Measurements from ENCODE around the gene KDM6A. TPM values are rescaled to one million over a fixed set of nuclear protein-coding genes. Genes with fewer than 3 reads are reported as not detected.
A peak's percentile ranks its signal among the peaks of the same experiment; 100 is the strongest.

The KDM6A gene
- total RNA-seq, 1 experiment from 2014 or later: 40.9 TPM

GRCh38 chrX:45143455-45143854 is 270.5 kb downstream of the KDM6A start:
- DNase-seq (ENCODE audit: low spot score): peak; percentile 31
- BruUV-seq (replicated peaks): no TSS peak
- Histone ChIP-seq H3K36me3 (ENCODE audit: insufficient read depth, low read length, poor library complexity, severe bottlenecking) (no peaks in the 10 kb centered on the region), H3K4me3 (ENCODE audit: low read depth, low read length, poor library complexity, severe bottlenecking) (no peak overlapping the region), H3K9me3 (ENCODE audit: low read depth, low read length, poor library complexity, severe bottlenecking) (no peaks in the 10 kb centered on the region), H3K4me1 (ENCODE audit: insufficient read depth, low read length, poor library complexity, severe bottlenecking) (peaks cover 24% of the 10 kb centered on the region), H3K27me3 (replicated peaks; ENCODE audit: insufficient read depth, low read depth, low read length, poor library complexity) (no peaks in the 10 kb centered on the region), H3K27ac (ENCODE audit: low read depth, low read length, poor library complexity, severe bottlenecking) (no peak overlapping the region)
- POLR2A ChIA-PET (ENCODE audit: low non-redundant PET): no interaction called here
- intact Hi-C loops (cut with micrococcal nuclease; ENCODE audit: unreplicated experiment): no loop called here
- TF ChIP-seq CTCF (conservative IDR thresholded peaks at IDR 0.05; ENCODE audit: low read depth, low read length) (no peak), EZH2 (IDR thresholded peaks at IDR 0.05; ENCODE audit: borderline replicate concordance, low read depth, low read length, poor library complexity, severe bottlenecking) (no peak)
- CTCF ChIA-PET: no interaction called here

DNA sequence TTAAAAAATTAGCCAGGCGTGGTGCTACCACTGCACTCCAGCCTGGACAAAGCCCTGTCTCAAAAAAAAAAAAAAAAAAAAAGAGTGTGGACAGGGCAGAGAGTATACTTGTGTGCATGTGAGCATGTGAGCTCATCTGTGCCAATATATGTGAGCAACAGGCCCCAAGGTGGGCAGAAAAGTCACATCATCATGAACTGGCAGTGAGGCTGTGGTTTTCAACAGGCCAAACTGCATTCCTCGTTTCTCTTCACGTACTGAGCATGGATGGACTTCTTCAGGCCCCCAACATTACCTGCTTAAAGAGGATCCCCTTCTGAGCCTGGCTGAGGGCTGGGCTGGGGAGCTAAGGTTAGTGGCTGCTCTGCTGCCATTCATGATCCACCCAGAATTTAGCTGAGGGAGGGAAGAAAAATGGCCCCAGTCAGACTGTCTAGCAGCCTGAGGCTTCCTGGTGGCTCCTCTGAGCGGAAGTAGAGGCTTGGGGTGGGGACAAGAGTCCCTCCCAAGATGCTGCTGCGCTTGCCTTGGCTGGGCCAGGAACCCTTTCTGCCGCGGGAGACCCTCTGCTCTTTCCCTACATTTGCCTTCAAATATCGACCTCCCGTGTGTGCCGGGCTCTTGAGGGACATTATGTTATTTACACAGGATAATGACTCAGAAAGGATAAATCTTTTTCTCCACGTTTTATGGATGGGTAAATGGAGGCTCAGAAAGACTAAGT is 272.7 kb downstream of the KDM6A start:
- Histone ChIP-seq H3K4me3 (ENCODE audit: low read depth, low read length, poor library complexity, severe bottlenecking) (no peak overlapping the region), H3K4me1 (ENCODE audit: insufficient read depth, low read length, poor library complexity, severe bottlenecking) (peaks cover 24% of the 10 kb centered on the region), H3K27ac (ENCODE audit: low read depth, low read length, poor library complexity, severe bottlenecking) (no peak overlapping the region), H3K36me3 (ENCODE audit: insufficient read depth, low read length, poor library complexity, severe bottlenecking) (no peaks in the 10 kb centered on the region), H3K27me3 (replicated peaks; ENCODE audit: insufficient read depth, low read depth, low read length, poor library complexity) (no peaks in the 10 kb centered on the region), H3K9me3 (ENCODE audit: low read depth, low read length, poor library complexity, severe bottlenecking) (no peaks in the 10 kb centered on the region)
- intact Hi-C loops (cut with micrococcal nuclease; ENCODE audit: unreplicated experiment): no loop called here
- no TSS peak for BruUV-seq (replicated peaks)
- TF ChIP-seq EZH2 (IDR thresholded peaks at IDR 0.05; ENCODE audit: borderline replicate concordance, low read depth, low read length, poor library complexity, severe bottlenecking): no peak
- no peak for TF ChIP-seq CTCF (conservative IDR thresholded peaks at IDR 0.05; ENCODE audit: low read depth, low read length)
- no peak for DNase-seq (ENCODE audit: low spot score)
- POLR2A ChIA-PET (ENCODE audit: low non-redundant PET): no interaction called here
- CTCF ChIA-PET: no interaction called here

DNA sequence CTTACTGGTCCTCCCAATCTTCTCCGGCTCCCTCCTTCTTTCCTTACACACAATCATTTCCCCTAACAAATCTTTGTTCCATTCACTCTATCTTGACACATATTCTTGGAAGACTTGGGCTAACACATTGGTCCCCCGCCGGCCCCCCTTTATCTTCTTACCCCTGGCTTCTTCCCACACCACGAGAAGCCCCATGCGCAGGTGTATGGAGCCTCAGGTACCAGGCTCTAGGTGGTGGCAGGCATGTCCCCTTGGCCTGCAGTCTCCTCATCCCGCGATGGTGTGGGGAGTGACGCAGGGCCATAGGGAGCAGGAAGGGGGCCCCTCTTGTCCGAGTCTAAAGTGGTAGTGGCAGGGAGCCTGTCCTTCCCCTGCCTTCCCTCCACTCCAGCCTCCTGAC is 277.8 kb downstream of the KDM6A start:
- BruUV-seq (replicated peaks): no TSS peak
- CTCF ChIA-PET: no interaction called here

More for the DNA sequence above, 277.8 kb downstream of the KDM6A start:
- H3K36me3 ChIP-seq (ENCODE audit: insufficient read depth, low read length, poor library complexity, severe bottlenecking): no peaks in the 10 kb centered on the region
- DNase-seq (ENCODE audit: low spot score): no peak
- H3K27me3 ChIP-seq (replicated peaks; ENCODE audit: insufficient read depth, low read depth, low read length, poor library complexity): no peaks in the 10 kb centered on the region
- POLR2A ChIA-PET (ENCODE audit: low non-redundant PET): no interaction called here
- no peaks in the 10 kb centered on the region for H3K9me3 ChIP-seq (ENCODE audit: low read depth, low read length, poor library complexity, severe bottlenecking)
- H3K27ac ChIP-seq (ENCODE audit: low read depth, low read length, poor library complexity, severe bottlenecking): no peak overlapping the region
- intact Hi-C loops (cut with micrococcal nuclease; ENCODE audit: unreplicated experiment): no loop called here
- H3K4me1 ChIP-seq (ENCODE audit: insufficient read depth, low read length, poor library complexity, severe bottlenecking): no peaks in the 10 kb centered on the region
- no peak overlapping the region for H3K4me3 ChIP-seq (ENCODE audit: low read depth, low read length, poor library complexity, severe bottlenecking)
- TF ChIP-seq EZH2 (IDR thresholded peaks at IDR 0.05; ENCODE audit: borderline replicate concordance, low read depth, low read length, poor library complexity, severe bottlenecking) (no peak), CTCF (conservative IDR thresholded peaks at IDR 0.05; ENCODE audit: low read depth, low read length) (no peak)

Measured in A673 (cell line).